ENCODE measurements around the gene OR5M3.

The OR5M3 gene

DNA sequence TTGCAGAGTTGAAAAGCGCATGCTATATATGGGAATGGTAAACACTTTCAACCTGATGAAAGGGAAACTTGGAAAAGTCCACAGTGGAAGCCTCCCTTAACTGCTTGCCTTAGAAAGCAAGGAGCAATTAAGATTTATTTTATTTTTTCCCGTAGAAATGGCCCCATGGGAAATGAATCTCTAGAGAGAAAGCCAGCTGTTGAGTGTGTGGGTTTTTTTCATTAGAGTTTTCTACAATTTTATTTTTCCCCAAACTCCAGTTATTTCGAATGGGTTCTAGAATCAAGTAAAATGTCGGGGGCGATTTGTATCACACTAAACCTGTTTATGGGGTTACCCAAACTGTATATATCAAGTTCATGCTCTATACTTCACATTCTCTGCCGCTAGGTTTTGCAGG lies at the start of gene OR5M3:
Gene OR5M3 (minus strand): TSS at position 101 of the 400 bp plus-strand sequence. CDS start 2,855 bp downstream, outside the sequence.
- no peak within 1 kb of the TSS for H3K27ac ChIP-seq (ENCODE audit: low read length)
- TF ChIP-seq, protein P1, sequence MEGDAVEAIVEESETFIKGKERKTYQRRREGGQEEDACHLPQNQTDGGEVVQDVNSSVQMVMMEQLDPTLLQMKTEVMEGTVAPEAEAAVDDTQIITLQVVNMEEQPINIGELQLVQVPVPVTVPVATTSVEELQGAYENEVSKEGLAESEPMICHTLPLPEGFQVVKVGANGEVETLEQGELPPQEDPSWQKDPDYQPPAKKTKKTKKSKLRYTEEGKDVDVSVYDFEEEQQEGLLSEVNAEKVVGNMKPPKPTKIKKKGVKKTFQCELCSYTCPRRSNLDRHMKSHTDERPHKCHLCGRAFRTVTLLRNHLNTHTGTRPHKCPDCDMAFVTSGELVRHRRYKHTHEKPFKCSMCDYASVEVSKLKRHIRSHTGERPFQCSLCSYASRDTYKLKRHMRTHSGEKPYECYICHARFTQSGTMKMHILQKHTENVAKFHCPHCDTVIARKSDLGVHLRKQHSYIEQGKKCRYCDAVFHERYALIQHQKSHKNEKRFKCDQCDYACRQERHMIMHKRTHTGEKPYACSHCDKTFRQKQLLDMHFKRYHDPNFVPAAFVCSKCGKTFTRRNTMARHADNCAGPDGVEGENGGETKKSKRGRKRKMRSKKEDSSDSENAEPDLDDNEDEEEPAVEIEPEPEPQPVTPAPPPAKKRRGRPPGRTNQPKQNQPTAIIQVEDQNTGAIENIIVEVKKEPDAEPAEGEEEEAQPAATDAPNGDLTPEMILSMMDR (IDR thresholded peaks at IDR 0.05; ENCODE audit: low read length) = no peak
- TF ChIP-seq EZH2 (optimal IDR thresholded peaks at IDR 0.05; ENCODE audit: low read depth, low read length) (no peak), EZH2phosphoT487 (IDR thresholded peaks at IDR 0.05; ENCODE audit: low read length) (no peak)
- DNase-seq = no peak
- H3K36me3 ChIP-seq (replicated peaks; ENCODE audit: insufficient read depth, low read length) = no peaks in the 10 kb centered on the region
- H3K79me2 ChIP-seq (ENCODE audit: low read length) = no peaks in the 10 kb centered on the region
- H3K4me2 ChIP-seq (ENCODE audit: low read depth, low read length) = no peak within 1 kb of the TSS
- H3K4me3 ChIP-seq (ENCODE audit: low read length) = no peak within 1 kb of the TSS
- no peak within 1 kb of the TSS for H3K9ac ChIP-seq (ENCODE audit: low read length)
- H4K20me1 ChIP-seq (ENCODE audit: insufficient read depth, low read length) = no peaks in the 10 kb centered on the region
- no peaks in the 10 kb centered on the region for H3K27me3 ChIP-seq (replicated peaks; ENCODE audit: insufficient read depth, low read length)
- no peaks in the 10 kb centered on the region for H3K4me1 ChIP-seq (ENCODE audit: low read length)
- no peaks in the 10 kb centered on the region for H3K9me3 ChIP-seq (replicated peaks; ENCODE audit: insufficient read depth, low read length)
- H2AFZ ChIP-seq (ENCODE audit: low read length) = no peak within 1 kb of the TSS
- no peaks in the 10 kb centered on the region for H3F3A ChIP-seq (ENCODE audit: insufficient read depth, low read length)
- no peaks in the 10 kb centered on the region for H3K9me2 ChIP-seq (replicated peaks; ENCODE audit: insufficient read depth, low read length)

GRCh38 chr11:56522008-56522407 lies 48.9 kb upstream of the OR5M3 start:
- H3K4me3 ChIP-seq (ENCODE audit: low read length) = no peak overlapping the region
- DNase-seq = no peak
- H3K79me2 ChIP-seq (ENCODE audit: low read length) = no peaks in the 10 kb centered on the region
- H3K9me3 ChIP-seq (replicated peaks; ENCODE audit: insufficient read depth, low read length) = no peaks in the 10 kb centered on the region
- TF ChIP-seq, protein P1 (IDR thresholded peaks at IDR 0.05; ENCODE audit: low read length) = peak; percentile 18
- TF ChIP-seq EZH2phosphoT487 (IDR thresholded peaks at IDR 0.05; ENCODE audit: low read length) = no peak
- H3K9ac ChIP-seq (ENCODE audit: low read length) = no peak overlapping the region
- no peak overlapping the region for H2AFZ ChIP-seq (ENCODE audit: low read length)
- H3K27ac ChIP-seq (ENCODE audit: low read length) = no peak overlapping the region
- no peak overlapping the region for H3K4me2 ChIP-seq (ENCODE audit: low read depth, low read length)
- H3K4me1 ChIP-seq (ENCODE audit: low read length) = no peaks in the 10 kb centered on the region
- no peaks in the 10 kb centered on the region for H3K36me3 ChIP-seq (replicated peaks; ENCODE audit: insufficient read depth, low read length)
- no peaks in the 10 kb centered on the region for H4K20me1 ChIP-seq (ENCODE audit: insufficient read depth, low read length)
- H3F3A ChIP-seq (ENCODE audit: insufficient read depth, low read length) = no peaks in the 10 kb centered on the region
- H3K27me3 ChIP-seq (replicated peaks; ENCODE audit: insufficient read depth, low read length) = no peaks in the 10 kb centered on the region
- no peaks in the 10 kb centered on the region for H3K9me2 ChIP-seq (replicated peaks; ENCODE audit: insufficient read depth, low read length)

DNA sequence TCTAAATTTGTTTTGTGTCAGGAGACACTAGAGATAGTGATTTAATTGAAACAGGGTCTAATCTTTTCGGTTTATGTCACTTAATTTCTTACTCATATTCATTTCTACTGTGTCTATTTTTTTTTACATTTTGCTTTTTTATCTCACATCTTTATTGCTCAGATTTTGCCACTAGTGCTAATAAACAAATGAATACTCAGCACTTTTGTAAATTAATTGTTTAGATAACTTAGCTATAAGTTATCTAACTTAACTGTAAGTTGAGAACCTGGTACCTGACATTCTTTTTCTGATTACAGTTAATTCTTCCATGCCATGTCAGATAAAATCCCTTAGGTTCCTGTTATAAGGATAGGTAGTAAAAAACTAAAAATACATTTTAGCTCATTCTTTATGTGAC lies 40.1 kb upstream of the OR5M3 start:
- no peak overlapping the region for H3K9ac ChIP-seq (ENCODE audit: low read length)
- TF ChIP-seq EZH2 (optimal IDR thresholded peaks at IDR 0.05; ENCODE audit: low read depth, low read length) (no peak), EZH2phosphoT487 (IDR thresholded peaks at IDR 0.05; ENCODE audit: low read length) (no peak)
- TF ChIP-seq, protein P1 (IDR thresholded peaks at IDR 0.05; ENCODE audit: low read length) = no peak
- H2AFZ ChIP-seq (ENCODE audit: low read length) = no peak overlapping the region
- no peak overlapping the region for H3K4me2 ChIP-seq (ENCODE audit: low read depth, low read length)
- no peaks in the 10 kb centered on the region for H3K9me3 ChIP-seq (replicated peaks; ENCODE audit: insufficient read depth, low read length)
- no peak overlapping the region for H3K27ac ChIP-seq (ENCODE audit: low read length)
- H3K36me3 ChIP-seq (replicated peaks; ENCODE audit: insufficient read depth, low read length) = no peaks in the 10 kb centered on the region
- H3K4me3 ChIP-seq (ENCODE audit: low read length) = no peak overlapping the region
- H4K20me1 ChIP-seq (ENCODE audit: insufficient read depth, low read length) = no peaks in the 10 kb centered on the region
- H3F3A ChIP-seq (ENCODE audit: insufficient read depth, low read length) = no peaks in the 10 kb centered on the region
- H3K27me3 ChIP-seq (replicated peaks; ENCODE audit: insufficient read depth, low read length) = no peaks in the 10 kb centered on the region
- no peaks in the 10 kb centered on the region for H3K4me1 ChIP-seq (ENCODE audit: low read length)
- no peak for DNase-seq
- H3K79me2 ChIP-seq (ENCODE audit: low read length) = no peaks in the 10 kb centered on the region
- no peaks in the 10 kb centered on the region for H3K9me2 ChIP-seq (replicated peaks; ENCODE audit: insufficient read depth, low read length)

Data from MM.1S (cell line).